Fibroblast of gingiva (primary cell): Measurements from ENCODE around the gene ARSB.
"Not testable (repeated sequence)": the region's sequence is repeated elsewhere in the genome, so short reads cannot be mapped to it uniquely, and the experiment has no call there.

Experiments
- DNase-seq: peaks from one replicate; pipeline ENCODE4 v3.0.0-alpha.2; 2011; ENCODE audit warnings: low read depth

ARSB gene

GRCh38 chr5:78747705-78748359 lies 237.3 kb downstream of the ARSB start:
- peak; percentile 89 for DNase-seq

- DNase-seq = no peak
These were observed 238.1 kb downstream of the ARSB start for GRCh38 chr5:78747055-78747454.

- DNase-seq = no peak
These were observed 238.9 kb downstream of the ARSB start for GRCh38 chr5:78746021-78746770.

- DNase-seq = no peak
These were observed 240.1 kb downstream of the ARSB start for GRCh38 chr5:78744951-78745534.

GRCh38 chr5:78741019-78741418 lies 244.1 kb downstream of the ARSB start:
- no peak for DNase-seq

- no peak for DNase-seq
These were observed 246.3 kb downstream of the ARSB start for GRCh38 chr5:78738693-78739300.

GRCh38 chr5:78738104-78738503 lies 247.0 kb downstream of the ARSB start:
- DNase-seq = no peak

GRCh38 chr5:78735834-78736463 lies 249.2 kb downstream of the ARSB start:
- no peak for DNase-seq

- no peak for DNase-seq
These were observed 250.2 kb downstream of the ARSB start for GRCh38 chr5:78734950-78735349.

GRCh38 chr5:78734094-78734845 lies 250.8 kb downstream of the ARSB start:
- DNase-seq = no peak

GRCh38 chr5:78732721-78733120 lies 252.4 kb downstream of the ARSB start:
- not testable (repeated sequence) for DNase-seq

GRCh38 chr5:78731884-78732283 lies 253.2 kb downstream of the ARSB start:
- peak; percentile 64 for DNase-seq

GRCh38 chr5:78730300-78731094 lies 254.6 kb downstream of the ARSB start:
- no peak for DNase-seq

GRCh38 chr5:78727786-78728761 lies 257.0 kb downstream of the ARSB start:
- no peak for DNase-seq
